HG02884 (cell line): Measurements from ENCODE around the gene DNAH7.

Experiments used
- ATAC-seq: cut with Tn5 transposase; IDR thresholded peaks from one replicate; pipeline ENCODE4 v1.9.1; 2021; ENCODE audit warnings: mild to moderate bottlenecking, moderate library complexity; ENCODE audit not compliant: unreplicated experiment

Gene DNAH7

GRCh38 chr2:195879153-195879552 is 189.5 kb downstream of the DNAH7 start:
- no peak for ATAC-seq

- ATAC-seq, result no peak
Measured at GRCh38 chr2:195871326-195871725, 197.3 kb downstream of the DNAH7 start.

- no peak for ATAC-seq
Measured at GRCh38 chr2:195864316-195864715, 204.3 kb downstream of the DNAH7 start.

GRCh38 chr2:195863564-195863963 is 205.1 kb downstream of the DNAH7 start:
- ATAC-seq, result no peak

GRCh38 chr2:195863121-195863520 is 205.5 kb downstream of the DNAH7 start:
- no peak for ATAC-seq

- no peak for ATAC-seq
Measured at GRCh38 chr2:195861821-195862220, 206.8 kb downstream of the DNAH7 start.

- ATAC-seq, result no peak
Measured at GRCh38 chr2:195859513-195859912, 209.1 kb downstream of the DNAH7 start.

GRCh38 chr2:195857132-195857531 is 211.5 kb downstream of the DNAH7 start:
- no peak for ATAC-seq

GRCh38 chr2:195850764-195851163 is 217.9 kb downstream of the DNAH7 start:
- ATAC-seq, result no peak

- no peak for ATAC-seq
Measured at GRCh38 chr2:195848119-195848899, 220.3 kb downstream of the DNAH7 start.

GRCh38 chr2:195842932-195843331 is 225.7 kb downstream of the DNAH7 start:
- no peak for ATAC-seq

GRCh38 chr2:195838002-195838401 is 230.6 kb downstream of the DNAH7 start:
- ATAC-seq, result no peak

- no peak for ATAC-seq
Measured at GRCh38 chr2:195836002-195836401, 232.6 kb downstream of the DNAH7 start.

GRCh38 chr2:195834836-195835235 is 233.8 kb downstream of the DNAH7 start:
- no peak for ATAC-seq

- ATAC-seq, result no peak
Measured at GRCh38 chr2:195830968-195831950, 237.4 kb downstream of the DNAH7 start.

GRCh38 chr2:195824478-195824877 is 244.2 kb downstream of the DNAH7 start:
- no peak for ATAC-seq

GRCh38 chr2:195823206-195823605 is 245.4 kb downstream of the DNAH7 start:
- ATAC-seq, result no peak

- no peak for ATAC-seq
Measured at GRCh38 chr2:195821566-195821932, 247.1 kb downstream of the DNAH7 start.

GRCh38 chr2:195820867-195821565 is 247.6 kb downstream of the DNAH7 start:
- ATAC-seq, result no peak

- no peak for ATAC-seq
Measured at GRCh38 chr2:195820373-195820772, 248.3 kb downstream of the DNAH7 start.

- no peak for ATAC-seq
Measured at GRCh38 chr2:195819276-195819675, 249.4 kb downstream of the DNAH7 start.
